NB4 (cell line): Measurements from ENCODE around the gene ART4.

Experiments used
- DNase-seq: peaks from one replicate; pipeline ENCODE4 v3.0.0; 2010; ENCODE audit warnings: low read depth
- H3K4me3 ChIP-seq: one replicate; pipeline ENCODE4 v1.5.1; 2011; ENCODE audit warnings: mild to moderate bottlenecking, low read depth, low read length, moderate library complexity
- MYC ChIP-seq: IDR thresholded peaks from 2 replicates; pipeline ENCODE4 v1.6.1; 2011; ENCODE audit warnings: low read depth, low read length
- POLR2A ChIP-seq: IDR thresholded peaks from 2 replicates; pipeline ENCODE4 v1.6.1; 2011; ENCODE audit warnings: mild to moderate bottlenecking; ENCODE audit not compliant: insufficient read length; ENCODE audit errors: extremely low read depth
- TF ChIP-seq, protein P1 (sequence below): IDR thresholded peaks from 2 replicates; pipeline ENCODE4 v1.6.1; 2011; ENCODE audit warnings: low read depth, low read length
- TF ChIP-seq, protein P2 (sequence below): IDR thresholded peaks from one replicate; pipeline ENCODE4 v1.5.1; 2012; ENCODE audit warnings: low read depth, low read length

ART4 gene

GRCh38 chr12:14884458-14884878 lies 41.1 kb upstream of the ART4 start:
- H3K4me3 ChIP-seq = no peak overlapping the region
- TF ChIP-seq MYC (no peak), POLR2A (no peak)
- TF ChIP-seq, protein P1, sequence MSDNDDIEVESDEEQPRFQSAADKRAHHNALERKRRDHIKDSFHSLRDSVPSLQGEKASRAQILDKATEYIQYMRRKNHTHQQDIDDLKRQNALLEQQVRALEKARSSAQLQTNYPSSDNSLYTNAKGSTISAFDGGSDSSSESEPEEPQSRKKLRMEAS = no peak
- TF ChIP-seq, protein P2, sequence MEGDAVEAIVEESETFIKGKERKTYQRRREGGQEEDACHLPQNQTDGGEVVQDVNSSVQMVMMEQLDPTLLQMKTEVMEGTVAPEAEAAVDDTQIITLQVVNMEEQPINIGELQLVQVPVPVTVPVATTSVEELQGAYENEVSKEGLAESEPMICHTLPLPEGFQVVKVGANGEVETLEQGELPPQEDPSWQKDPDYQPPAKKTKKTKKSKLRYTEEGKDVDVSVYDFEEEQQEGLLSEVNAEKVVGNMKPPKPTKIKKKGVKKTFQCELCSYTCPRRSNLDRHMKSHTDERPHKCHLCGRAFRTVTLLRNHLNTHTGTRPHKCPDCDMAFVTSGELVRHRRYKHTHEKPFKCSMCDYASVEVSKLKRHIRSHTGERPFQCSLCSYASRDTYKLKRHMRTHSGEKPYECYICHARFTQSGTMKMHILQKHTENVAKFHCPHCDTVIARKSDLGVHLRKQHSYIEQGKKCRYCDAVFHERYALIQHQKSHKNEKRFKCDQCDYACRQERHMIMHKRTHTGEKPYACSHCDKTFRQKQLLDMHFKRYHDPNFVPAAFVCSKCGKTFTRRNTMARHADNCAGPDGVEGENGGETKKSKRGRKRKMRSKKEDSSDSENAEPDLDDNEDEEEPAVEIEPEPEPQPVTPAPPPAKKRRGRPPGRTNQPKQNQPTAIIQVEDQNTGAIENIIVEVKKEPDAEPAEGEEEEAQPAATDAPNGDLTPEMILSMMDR = no peak
- peak; percentile 63 for DNase-seq

- no peak overlapping the region for H3K4me3 ChIP-seq
- DNase-seq = no peak
- TF ChIP-seq, protein P1 = no peak
- TF ChIP-seq, protein P2 = no peak
These were observed 40.4 kb upstream of the ART4 start for GRCh38 chr12:14883686-14884085.

GRCh38 chr12:14880890-14881453 lies 37.6 kb upstream of the ART4 start:
- no peak overlapping the region for H3K4me3 ChIP-seq
- no peak for DNase-seq
- TF ChIP-seq POLR2A (no peak), MYC (no peak)
- TF ChIP-seq, protein P1 = no peak
- TF ChIP-seq, protein P2 = no peak

DNA sequence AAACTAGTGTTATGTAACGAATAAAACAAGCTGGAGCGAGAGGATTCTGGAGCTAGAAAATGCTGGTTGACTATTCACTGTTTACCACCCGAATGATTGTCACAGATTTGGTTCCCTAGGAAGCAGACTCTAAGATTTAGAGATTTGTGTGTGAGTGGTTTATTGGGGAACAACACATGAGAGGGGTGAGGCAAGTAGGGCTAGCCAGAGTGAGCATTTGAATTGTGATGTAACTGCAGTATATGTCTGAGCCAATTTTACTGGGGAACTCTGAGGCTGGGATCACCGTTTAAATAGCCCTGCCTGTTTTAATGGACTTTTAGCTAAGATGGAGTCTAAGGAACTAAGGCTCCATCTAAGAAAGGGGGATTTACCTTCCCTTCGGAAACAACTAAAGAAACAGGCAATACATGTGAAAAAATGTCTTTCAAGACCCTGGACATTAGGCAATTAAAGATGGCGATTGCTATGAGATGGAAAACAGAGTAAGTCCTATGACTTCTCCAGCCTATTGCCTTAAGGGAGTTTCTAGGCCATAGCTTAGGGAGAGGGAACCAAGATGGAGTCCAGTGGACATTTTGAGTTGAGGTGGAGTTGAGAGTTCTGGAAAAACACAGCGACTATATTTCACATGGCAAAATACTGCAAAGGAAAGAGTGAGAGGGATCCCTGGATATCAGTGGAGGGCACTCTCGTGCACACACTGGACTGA lies 36.1 kb upstream of the ART4 start:
- TF ChIP-seq MYC = no peak
- TF ChIP-seq, protein P1 = no peak
- TF ChIP-seq POLR2A = no peak
- TF ChIP-seq, protein P2 = no peak
- DNase-seq = no peak
- H3K4me3 ChIP-seq = no peak overlapping the region

GRCh38 chr12:14878488-14878887 lies 35.2 kb upstream of the ART4 start:
- no peak for TF ChIP-seq MYC
- H3K4me3 ChIP-seq = no peak overlapping the region
- no peak for DNase-seq

DNA sequence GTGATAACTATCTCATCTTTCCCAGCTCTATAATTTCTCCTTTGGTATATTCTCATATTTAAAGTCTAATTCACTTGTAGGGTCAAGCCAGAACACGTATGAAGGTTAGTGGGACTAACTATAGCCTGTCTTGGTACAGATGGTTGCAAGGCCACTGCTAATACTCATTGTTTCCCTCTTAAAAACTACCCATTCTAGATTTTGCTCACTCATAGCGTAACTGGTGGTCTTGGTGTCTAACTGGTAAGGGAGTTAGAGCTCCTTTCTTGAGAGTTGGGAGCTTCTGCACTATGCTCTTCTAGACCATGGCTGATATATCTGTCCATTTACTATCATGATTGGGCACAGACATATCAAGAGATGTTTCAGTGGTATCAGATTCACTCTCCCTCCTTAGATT lies 33.5 kb upstream of the ART4 start:
- H3K4me3 ChIP-seq = no peak overlapping the region
- TF ChIP-seq, protein P2 = no peak
- TF ChIP-seq, protein P1 = no peak
- TF ChIP-seq POLR2A = no peak
- TF ChIP-seq MYC = no peak
- DNase-seq = no peak
